HG02642 (cell line): ENCODE measurements around the gene NEK9.
"Not testable (repeated sequence)": the region's sequence is repeated elsewhere in the genome, so short reads cannot be mapped to it uniquely, and the experiment has no call there.

Experiments
- ATAC-seq: cut with Tn5 transposase; IDR thresholded peaks from one replicate; pipeline ENCODE4 v1.9.1; 2021; ENCODE audit warnings: mild to moderate bottlenecking; ENCODE audit not compliant: unreplicated experiment, poor library complexity

The NEK9 gene

DNA sequence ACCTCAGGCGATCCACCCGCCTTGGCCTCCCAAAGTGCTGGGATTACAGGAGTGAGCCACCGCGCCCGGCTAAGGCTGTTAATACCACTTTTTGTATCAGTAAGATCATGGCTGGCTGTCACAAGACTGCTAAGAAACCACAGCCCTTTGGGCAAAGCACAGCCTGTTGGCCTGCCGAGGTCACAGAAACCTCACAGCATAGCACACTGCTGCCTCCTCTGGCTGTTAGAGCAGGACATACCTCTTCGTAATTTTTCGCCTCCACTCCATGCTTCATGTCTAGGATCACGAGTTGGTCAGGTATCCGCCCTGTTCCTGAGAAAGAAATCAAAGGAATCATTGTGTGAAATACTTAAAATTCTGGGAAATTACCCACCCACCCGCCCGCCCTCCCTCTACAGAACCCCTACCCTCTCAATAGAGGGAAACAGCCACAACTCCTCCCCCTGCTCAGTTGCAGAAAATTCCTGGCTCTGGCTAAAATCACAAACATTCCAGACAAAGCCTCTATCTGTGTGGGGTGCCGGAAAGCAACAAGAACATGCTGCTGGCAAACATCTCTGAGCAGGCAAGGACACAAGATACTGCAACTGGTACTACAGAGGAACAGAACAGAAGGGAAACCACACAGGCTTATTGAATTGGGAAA, 20.7 kb upstream of the NEK9 start:
- no peak for ATAC-seq

DNA sequence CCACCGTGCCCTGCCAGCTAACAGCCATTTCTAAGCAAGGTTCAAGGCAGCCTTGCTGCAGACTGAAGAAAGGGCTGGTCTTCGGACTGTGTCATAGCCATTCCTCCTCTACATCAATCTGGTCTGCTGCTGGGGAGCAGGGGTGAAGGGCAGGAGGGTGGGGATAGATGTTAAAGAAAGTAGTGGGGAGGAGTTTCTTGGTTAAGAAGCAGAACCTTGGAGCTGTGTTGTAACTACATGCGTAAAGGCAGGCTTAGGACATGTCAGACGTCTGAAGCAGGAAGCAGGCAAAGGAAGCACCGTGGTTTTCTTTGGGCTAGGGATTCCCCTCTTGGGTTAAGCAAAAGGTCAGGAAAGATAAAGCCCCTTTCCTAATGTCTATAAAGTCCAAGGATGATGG, 18.1 kb upstream of the NEK9 start:
- no peak for ATAC-seq

DNA sequence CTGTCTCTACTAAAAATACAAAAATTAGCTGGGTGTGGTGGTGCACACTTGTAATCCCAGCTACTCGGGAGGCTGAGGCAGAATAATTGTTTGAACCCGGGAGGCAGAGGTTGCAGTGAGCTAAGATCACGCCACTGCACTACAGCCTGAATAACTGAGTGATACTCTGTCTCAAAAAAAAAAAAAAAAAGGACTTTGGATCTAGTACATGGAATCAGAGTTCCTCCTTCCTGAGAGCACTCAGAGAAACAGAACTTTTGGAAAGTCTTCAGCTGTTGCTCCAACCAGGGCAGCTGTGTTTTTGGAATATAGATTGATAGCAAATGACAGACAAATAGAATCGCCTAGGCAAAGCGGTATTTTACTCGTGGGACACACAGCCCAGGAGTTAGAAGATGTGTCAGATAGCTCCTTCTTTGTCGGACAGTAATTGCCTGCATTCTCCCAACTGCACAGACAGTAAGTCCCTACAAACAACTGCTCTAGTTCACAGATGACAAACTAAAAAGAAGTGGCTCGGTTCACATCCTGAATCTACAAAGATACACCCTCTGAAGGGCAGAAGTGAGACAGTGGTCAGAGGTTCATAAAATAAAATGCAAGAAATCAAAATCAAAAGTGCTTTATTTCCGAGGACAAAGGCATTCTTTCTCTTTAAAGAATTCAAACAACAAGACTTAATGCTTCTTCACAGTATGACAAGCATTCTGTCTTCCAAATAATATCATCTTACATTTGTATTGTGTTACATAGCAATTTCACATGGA, 17.1 kb upstream of the NEK9 start:
- ATAC-seq: no peak

DNA sequence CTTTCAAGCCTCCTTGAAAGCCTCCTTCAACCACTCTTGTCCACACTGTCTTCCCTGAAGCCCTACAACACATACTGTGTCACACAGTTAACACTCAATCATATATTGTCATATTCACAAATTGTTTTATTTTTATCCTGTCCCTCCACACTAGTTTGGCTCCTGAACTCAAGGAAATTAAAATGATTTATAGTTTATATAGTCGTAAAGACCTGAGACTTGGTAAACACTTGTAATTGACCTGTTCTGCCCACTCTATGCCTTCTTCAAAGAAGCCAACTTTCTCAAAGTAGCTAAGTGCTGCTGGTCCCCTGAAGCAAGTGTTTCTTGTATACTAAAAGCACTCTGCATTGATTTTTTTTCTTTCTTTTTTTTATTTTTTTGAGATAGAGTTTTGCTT, 15.6 kb upstream of the NEK9 start:
- no peak for ATAC-seq

DNA sequence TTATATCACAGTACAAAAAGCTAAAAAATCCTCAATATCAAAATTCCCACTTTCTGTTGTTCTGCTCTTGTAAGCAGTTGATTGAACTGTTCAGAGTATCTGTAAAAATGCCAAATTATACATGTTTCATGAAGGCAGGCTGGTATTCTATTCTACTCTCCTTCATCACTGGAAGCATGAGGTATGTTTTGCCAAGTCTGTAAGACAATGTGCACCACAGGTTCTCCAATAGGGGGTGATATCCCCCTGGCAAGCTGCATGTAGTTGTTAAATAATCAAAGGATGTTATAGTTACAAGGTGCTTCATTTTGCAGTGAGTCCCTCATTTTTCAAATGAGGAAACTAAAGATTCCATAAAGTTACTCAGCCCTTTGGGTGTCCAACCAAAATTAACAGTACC, 15.1 kb upstream of the NEK9 start:
- ATAC-seq: no peak

DNA sequence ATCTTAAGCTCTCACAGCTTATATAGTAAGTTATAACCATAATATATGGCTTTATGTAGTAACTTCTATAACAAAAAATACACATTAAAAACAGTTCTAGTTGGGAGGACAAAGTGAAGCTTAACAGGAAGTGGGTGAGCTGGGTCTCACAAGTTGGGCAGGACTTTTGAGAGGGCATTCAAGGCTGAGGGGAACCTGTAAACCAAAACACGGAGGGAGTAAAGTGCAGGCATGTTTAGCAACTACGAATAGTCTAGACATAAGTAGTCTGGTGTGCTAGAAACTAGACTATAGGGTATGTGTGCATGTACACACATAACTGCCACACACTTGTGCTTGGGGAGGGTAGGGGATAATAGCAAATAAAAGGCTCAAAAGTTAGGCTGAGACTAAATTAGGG, 14.2 kb upstream of the NEK9 start:
- ATAC-seq: no peak

DNA sequence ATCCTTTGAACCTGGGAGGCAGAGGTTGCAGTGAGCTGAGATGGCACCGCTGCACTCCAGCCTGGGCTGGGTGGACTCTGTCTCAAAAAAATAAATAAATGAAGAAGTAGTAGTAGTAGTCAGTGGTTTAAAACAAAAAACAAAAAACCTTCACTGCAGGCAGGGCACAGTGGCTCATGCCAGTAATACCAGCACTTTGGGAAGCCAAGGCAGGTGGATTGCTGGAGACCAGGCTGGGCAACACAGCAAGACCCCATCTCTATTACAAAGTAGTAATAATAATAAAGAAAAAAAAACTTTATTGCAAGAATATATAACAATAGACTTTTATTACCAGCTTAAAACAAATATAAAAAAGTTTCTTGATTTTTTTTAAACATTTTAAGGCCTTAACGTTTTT, 13.8 kb upstream of the NEK9 start:
- no peak for ATAC-seq

DNA sequence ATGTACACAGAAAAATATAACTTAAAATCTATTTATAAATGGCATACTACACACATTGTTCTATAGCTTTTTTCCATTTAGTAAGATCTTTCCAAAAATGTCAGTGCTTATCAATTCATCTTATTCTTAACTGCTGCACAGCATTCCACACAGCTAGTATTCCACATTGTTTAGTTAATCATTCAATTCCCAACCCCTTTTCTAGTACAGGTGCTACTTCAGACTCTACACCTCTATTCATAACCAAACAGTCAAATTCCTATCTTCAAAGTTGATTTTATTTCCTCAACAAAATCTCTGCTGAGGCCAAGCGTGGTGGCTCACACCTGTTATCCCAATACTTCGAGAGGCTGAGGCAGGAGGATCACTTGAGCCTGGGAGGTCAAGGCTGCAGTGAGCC, 12.3 kb upstream of the NEK9 start:
- no peak for ATAC-seq

DNA sequence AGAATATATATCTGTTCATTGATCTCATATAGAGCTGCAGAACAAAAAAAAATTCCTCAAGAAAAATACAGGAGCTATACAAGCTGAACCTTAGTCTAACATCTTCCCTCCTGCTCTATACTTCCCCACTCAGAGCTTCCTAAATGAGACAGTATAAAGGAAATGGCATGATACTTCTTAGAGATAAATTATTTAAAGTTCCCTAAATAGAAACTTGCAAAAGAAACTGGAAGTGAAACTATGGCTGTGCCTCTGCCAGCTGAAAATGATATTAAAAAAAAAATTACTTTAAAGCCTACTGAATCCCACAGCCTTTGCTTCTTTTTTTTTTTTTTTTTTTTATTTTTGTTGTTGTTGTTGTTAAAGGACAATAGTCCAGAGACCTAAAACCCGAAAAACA, 11.6 kb upstream of the NEK9 start:
- no peak for ATAC-seq

DNA sequence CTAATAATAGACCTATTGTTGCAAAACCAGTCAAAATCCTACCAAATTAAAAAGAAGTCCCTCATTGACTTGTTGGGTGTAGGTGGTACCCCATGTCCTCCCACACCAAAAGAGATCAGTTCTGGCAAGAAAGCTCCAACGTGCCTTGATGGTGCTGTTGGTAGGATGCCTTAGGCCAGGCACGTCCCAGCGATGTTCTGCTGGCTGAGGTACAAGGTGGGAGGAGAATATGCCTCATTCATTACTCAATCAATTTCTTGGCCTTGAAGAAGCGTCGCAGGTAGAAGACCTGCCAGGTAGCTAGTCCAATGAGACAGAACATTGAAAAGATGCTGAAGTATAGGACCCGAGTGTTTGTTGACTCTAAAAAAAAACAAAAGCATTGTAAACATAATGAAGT, 7.8 kb upstream of the NEK9 start:
- ATAC-seq: no peak

DNA sequence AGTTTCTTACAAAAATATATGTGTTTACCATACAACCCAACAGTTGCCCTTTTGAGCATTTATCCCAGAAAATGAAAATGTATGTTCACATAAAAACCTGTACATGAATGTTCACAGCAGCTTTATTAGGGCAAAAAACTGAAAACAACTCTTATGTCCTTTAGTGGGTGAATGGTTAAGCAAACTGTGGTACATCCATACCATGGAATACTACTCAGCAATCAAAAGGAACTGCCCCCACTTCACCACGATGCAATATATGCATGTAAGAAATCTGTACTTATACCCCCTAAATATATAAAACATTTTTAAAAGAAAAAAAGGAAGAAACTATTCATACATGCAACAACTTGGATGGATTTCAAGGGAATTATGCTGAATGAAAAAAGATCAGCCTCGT, 6.7 kb upstream of the NEK9 start:
- ATAC-seq: no peak

DNA sequence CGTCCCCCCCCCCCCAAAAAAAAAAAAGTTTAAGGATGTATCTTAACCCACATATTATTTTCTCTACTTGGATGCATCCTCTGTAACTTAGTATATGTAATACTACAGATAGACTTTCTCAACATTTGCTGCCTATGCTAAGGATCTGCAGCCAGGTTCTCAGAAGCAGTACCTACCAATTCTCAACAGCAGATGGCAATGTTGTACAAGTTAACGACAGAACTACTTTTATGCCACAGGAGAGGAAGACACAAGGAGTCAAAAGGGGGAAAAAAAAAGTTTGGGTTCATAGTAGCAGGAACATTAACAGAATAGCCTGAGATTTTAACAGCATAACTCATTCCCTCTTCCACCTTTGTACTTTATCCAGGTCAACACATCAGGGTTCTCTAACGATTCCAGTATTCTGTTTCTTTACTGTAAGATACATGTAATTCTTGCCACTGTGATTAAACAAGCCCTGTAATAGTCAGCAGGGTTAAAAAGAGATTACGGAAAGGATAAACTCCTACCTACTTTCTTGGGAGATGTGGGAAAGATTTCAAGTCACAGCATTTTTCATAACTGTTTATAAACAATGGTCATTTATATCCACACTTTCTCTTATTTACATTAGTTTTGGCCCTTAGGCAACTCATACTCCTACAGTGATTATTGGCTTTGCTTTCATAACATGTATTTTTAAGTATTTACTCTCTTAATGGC, 5.7 kb upstream of the NEK9 start:
- ATAC-seq: no peak

DNA sequence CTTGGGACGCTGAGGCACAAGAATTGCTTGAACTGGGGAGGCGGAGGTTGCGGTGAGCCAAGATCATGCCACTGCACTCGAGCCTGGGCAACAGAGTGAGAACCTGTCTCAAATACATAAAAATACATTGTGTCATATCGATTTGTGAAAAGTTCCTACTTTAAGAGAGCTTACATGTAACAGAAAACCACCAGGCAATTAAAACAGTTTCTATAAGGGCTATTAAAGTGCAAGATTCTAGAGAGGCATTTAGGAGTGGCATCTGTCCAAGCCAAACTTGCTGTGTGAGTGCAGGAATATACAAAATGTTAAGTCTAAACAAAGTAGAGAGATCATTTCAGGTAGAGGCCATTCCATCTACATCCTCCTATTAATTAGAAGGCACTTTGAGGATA, 1.7 kb upstream of the NEK9 start:
- no peak for ATAC-seq

DNA sequence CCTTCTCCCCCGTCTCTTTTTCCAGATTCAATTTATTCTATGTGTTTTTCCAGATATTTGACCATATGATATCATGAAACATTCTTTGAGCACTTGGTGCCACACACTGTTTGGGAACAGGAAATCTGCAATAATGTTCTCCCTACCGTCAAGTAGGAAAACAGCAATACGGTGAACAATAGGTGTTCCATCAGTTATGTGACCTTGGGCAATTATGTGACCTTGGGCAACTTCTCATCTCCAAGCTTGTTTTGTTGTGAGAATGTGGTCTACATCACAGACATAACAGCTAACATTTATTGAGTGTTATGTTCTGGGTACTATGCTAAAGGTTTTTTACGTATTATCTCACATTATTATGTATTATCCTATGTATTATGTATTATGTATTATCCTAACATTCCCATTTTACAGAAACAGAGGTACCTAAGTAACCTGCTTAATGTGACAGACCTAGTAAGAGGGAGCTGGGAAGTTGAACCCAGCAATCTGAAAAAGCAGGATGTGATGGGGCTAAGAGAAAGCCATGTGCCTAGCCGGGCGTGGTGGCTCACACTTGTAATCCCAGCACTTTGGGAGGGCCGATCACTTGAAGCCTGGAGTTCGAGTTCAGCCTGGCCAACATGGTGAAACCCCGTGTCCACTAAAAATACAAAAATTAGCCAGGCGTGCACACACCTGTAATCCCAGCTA, 1.2 kb upstream of the NEK9 start:
- ATAC-seq: no peak

DNA sequence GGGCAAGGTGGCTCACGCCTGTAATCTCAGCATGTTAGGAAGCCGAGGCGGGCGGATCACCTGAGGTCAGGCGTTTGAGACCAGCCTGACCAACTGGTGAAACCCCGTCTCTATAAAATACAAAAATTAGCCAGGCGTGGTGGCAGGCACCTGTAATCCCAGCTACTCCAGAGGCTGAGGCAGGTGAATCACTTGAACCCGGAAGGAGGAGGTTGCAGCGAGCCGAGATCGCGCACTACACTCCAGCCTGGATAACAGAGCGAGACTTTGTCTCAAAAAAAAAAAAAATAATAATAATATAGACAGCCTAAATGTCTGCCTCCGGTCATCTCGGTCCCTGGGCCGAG, 599 bp upstream of the NEK9 start:
- ATAC-seq: not testable (repeated sequence)

DNA sequence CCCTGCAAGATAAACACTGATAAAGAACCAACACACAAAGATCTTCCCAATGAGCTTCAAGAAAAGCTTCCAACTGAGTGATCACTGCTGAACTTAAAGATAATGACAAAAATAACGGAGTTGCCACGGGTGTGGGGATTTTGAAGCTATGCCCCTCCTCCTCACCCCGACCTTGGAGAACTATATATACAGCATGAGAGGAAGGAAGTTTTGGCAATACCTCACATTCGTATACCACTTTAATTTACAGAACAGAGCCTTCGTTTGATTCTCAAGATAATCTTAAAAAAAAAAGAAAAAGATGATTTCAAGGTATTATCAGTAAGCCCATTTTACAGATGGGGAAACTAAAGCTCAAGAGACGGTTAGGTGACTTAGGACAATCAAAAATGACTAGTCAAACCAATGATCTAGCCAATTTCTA, 715 bp downstream of the NEK9 start:
- ATAC-seq: no peak

DNA sequence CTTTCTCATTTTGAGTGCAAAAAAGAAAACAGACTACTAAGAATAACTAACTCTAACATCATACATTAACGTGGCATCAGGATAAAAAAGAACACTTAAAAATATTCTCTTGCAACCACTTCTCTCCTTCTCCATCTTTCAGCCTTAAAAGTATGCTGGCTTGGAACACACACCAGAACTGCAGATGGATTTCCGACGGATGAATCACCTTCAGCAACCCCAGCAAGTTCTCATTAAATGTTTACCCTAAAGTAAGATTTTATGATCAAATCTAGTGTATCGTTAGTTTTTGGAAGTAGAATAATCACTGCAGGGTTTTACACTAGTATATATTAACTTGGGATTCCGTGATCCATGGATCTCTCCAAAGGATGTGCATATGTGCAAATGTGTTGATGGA, 1.2 kb downstream of the NEK9 start:
- ATAC-seq: no peak

DNA sequence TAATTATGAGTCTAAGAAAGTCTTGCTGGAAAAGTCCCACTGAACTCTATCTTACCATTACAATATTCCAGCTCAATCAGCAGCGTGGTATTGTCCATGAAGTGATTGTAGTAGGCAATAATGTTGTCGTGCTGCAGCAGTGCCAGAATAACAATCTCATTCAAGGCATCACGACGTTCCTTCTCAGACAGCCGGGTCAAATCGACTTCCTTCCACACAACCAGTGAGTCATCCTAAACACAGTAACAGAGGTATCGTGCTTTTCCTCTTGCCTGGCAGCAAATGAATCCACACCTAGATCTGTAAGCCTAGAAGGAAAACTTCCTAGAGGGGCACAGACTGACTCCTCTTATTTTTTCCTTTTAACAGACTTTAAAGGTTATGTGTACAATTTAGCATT, 2.9 kb downstream of the NEK9 start:
- no peak for ATAC-seq

DNA sequence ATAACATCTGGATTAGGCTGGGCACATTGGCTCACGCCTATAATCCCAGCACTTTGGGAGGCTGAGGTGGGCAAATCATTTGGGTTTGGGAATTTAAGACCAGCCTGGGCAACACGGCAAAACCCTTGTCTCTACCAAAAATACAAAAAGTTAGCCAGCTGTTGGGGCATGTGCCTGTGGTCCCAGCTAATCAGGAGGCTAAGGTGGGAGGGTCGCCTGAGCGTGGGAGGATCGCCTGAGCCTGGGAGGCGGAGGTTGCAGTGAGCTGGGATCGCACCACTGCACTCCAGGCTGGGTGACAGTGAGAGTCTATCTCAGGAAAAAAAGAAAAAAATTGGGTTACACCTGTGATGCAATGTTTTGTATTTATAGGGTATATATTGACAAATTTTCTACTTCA, 5.3 kb downstream of the NEK9 start:
- no peak for ATAC-seq

DNA sequence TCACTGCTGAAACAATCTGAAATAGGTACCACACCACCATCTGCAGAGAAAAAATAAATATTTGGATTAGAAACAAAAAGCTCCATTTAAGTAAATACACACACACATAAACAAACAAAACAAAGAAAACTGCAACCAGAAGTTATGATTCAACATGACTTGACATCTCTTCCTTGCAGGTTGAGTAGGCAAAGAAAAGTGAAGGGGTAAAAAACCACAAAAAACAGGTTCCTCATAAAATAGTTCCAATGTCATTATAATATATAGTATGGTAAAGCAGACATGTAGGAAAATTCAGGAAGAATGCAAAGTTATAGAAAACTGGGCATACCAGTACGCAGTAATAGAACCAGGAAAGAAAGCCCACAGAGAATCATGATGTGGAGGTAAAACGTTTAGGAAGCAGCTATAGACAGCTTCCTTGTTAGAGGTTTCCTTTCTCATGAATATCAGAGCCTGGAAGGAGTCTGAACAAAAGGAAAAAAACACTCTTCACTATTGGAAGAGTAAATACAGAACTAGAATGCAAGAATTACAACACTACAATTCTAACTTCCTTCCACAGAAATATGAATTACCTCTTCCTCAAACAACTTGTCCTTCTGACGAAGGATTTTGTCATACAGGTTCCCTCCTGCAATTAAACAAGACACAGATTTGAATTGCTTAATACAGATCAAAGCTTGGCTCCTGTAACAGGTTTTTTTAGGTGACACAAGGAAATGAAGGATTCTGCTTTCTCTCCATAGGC, 6.1 kb downstream of the NEK9 start:
- no peak for ATAC-seq

DNA sequence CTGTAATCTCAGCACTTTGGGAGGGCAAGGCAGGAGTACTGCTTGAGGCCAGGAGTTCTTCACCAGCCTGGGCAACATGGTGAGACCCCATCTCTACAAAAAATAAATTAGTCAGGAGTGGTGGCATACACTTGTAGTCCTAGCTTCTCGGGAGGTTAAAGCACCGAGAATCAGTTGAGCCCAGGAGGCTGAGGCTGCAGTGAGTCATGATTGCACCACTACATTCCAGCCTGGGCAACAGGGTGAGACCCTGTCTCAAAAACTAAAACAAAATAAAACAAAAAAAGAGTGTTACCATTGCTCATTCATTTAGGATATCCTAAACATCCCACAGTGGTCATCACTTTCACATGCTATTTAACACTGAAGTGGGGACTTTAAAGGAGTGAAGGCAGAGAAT, 7.8 kb downstream of the NEK9 start:
- ATAC-seq: no peak
